Thoracic aorta (tissue), 2 donors: ENCODE data around the gene TRANK1. TPM values are rescaled to one million over a fixed set of nuclear protein-coding genes. Genes with fewer than 3 reads are reported as not detected.

Experiments
- ATAC-seq: fragments of 150-250 bp; one replicate; pipeline ENCODE4 v1.8.0; 2017; ENCODE audit warnings: low read depth; ENCODE audit not compliant: insufficient number of reproducible peaks, low FRiP score
- DNase-seq: peaks from one replicate; pipeline ENCODE4 v3.0.0-alpha.2; 2020; ENCODE audit warnings: low spot score
- H3K27ac ChIP-seq, 2 donors: fragments of 200-600 bp; sonication (generic); 1 replicate in 1 of 2; 2 replicates in 1 of 2; pipeline ENCODE4 v1.5.1; 2016; ENCODE audit warnings: mild to moderate bottlenecking in 2 of 2, moderate library complexity in 2 of 2
- H3K27me3 ChIP-seq: fragments of 200-600 bp; sonication (generic); replicated peaks from 2 replicates; pipeline ENCODE4 v1.6.0; 2016; ENCODE audit warnings: mild to moderate bottlenecking; ENCODE audit not compliant: insufficient read depth
- H3K36me3 ChIP-seq: fragments of 200-600 bp; sonication (generic); one replicate; pipeline ENCODE4 v1.5.1; 2016
- H3K4me1 ChIP-seq, 2 donors: fragments of 200-600 bp; sonication (generic); 1 replicate in 1 of 2; 2 replicates in 1 of 2; pipeline versions ENCODE4 v1.5.1 to v1.6.0; 2016; ENCODE audit warnings: low read depth in 2 of 2, mild to moderate bottlenecking in 1 of 2; ENCODE audit not compliant: control insufficient read depth in 1 of 2
- H3K4me3 ChIP-seq: fragments of 200-600 bp; sonication (generic); 2 replicates; pipeline ENCODE4 v1.5.1; 2016; ENCODE audit warnings: mild to moderate bottlenecking
- H3K9me3 ChIP-seq: fragments of 200-600 bp; sonication (generic); 2 replicates; pipeline ENCODE4 v1.5.1; 2016
- total RNA-seq, 2 donors: library from RNA; depleted of rRNA; stranded (reverse); fragments of >200 nt; gene quantifications; one replicate each; pipeline versions ENCODE4 v1.1.0 to v1.2.3, GENCODE V29; 2016
- TF ChIP-seq, protein P1 (sequence below): fragments of 200-600 bp; sonication (generic); IDR thresholded peaks from one replicate; pipeline ENCODE4 v1.5.1; 2019; ENCODE audit warnings: antibody characterized with exemption

The TRANK1 gene
- total RNA-seq, 2 donors from 2014 or later, result 21.3 to 31.6 TPM

DNA sequence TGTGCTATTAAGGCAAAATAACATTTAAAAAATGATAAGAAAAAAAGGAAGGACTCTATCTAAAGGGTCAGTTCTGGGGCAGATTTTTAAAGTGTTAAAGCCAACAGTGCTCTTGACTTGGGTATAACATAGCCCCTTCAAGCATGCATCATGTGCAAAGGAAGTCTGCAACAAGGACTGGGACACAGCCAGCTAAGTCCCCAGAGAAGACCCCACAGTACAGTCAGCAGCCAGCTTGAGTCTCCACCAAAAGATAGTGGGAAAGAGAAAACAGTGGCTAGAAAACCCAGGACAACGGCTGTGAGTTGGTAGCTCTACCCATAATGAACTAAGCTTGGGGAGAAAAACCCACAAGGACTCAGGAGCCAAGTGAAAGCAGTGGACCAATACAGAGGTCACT, 94.1 kb downstream of the TRANK1 start:
- DNase-seq (no peak), ATAC-seq (no peak)
- TF ChIP-seq, protein P1, sequence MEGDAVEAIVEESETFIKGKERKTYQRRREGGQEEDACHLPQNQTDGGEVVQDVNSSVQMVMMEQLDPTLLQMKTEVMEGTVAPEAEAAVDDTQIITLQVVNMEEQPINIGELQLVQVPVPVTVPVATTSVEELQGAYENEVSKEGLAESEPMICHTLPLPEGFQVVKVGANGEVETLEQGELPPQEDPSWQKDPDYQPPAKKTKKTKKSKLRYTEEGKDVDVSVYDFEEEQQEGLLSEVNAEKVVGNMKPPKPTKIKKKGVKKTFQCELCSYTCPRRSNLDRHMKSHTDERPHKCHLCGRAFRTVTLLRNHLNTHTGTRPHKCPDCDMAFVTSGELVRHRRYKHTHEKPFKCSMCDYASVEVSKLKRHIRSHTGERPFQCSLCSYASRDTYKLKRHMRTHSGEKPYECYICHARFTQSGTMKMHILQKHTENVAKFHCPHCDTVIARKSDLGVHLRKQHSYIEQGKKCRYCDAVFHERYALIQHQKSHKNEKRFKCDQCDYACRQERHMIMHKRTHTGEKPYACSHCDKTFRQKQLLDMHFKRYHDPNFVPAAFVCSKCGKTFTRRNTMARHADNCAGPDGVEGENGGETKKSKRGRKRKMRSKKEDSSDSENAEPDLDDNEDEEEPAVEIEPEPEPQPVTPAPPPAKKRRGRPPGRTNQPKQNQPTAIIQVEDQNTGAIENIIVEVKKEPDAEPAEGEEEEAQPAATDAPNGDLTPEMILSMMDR, result no peak
- no peaks in the 10 kb centered on the region for H3K9me3 ChIP-seq
- no peak overlapping the region for H3K4me3 ChIP-seq
- H3K27ac ChIP-seq, result no peak overlapping the region
- H3K4me1 ChIP-seq, result peaks cover 0 to 14% of the 10 kb centered on the region in 2 donors
- peaks cover 12% of the 10 kb centered on the region for H3K36me3 ChIP-seq
- no peaks in the 10 kb centered on the region for H3K27me3 ChIP-seq

DNA sequence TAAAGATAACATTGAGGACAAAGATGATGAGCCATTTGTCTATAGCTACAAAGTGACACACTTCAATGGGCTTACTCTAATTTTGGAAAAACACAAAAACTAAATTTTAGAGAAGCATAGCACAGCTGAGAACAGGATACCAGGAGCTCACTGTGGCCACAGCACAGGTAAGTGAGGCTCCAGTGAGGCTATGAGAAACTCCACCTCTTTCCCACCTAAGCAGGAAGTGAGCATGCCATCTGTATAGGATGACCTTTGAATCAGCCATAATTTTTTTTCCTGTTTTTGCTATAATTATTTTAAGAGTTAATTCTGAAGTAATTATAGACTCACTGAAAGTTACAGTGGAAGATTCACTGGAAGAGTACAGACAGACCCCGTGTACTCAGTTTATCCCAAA, 98.4 kb downstream of the TRANK1 start:
- peaks cover 34% of the 10 kb centered on the region for H3K36me3 ChIP-seq
- TF ChIP-seq, protein P1, result no peak

DNA sequence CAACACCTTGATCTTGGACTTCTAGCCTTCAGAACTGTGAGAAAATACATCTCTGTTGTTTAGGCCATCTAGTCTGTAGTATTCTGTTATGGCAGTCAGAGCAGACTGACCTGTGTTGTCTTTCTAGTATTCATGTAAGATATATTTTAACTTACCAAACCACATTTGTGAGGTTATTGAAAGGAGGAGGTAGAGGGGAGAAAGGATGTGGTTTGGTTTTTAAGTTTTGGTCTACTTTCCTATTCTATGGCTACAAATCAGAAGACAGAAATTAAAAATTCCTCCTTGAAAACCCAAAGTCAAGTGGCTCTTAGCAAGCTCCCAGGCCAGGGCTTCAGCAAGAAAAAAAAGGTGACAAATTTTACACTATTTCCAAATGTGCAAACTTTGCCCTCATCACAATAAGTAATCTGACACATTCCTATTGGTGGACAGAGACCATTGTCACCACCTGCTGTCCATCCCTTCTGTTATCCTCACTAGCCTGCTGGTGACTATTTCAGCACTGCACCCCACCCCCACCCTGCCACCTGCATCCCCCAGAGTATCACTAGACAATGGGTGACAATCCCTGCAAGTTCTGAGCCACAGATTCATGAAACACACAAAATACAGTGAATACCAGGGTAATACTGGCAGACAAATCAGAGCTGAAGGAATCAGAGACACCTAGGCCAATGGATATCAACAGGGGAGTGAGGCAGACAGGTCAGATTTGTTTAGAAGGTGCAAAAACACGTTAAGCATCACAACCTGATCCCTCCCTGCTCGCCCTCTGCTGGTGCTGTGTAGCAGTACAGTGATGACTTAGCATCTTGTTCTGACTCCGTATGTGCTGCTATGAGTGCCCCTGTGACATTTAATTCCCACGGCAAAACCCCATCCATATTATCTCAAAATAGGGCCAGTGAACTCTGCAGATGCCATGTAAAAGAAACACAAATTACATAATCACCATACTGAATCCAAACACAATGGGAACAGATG, 101.5 kb downstream of the TRANK1 start:
- TF ChIP-seq, protein P1, result no peak
- Histone ChIP-seq H3K27ac (no peak overlapping the region), H3K36me3 (peaks cover 39% of the 10 kb centered on the region), H3K9me3 (no peaks in the 10 kb centered on the region), H3K4me3 (no peak overlapping the region), H3K27me3 (no peaks in the 10 kb centered on the region), H3K4me1 (no peaks in the 10 kb centered on the region)
- ATAC-seq (no peak), DNase-seq (no peak)

More for the DNA sequence above, 98.4 kb downstream of the TRANK1 start:
- no peak for ATAC-seq
- Histone ChIP-seq H3K27ac (no peak overlapping the region), H3K4me3 (no peak overlapping the region), H3K27me3 (no peaks in the 10 kb centered on the region), H3K4me1 (peaks cover 0 to 8% of the 10 kb centered on the region in 2 donors), H3K9me3 (no peaks in the 10 kb centered on the region)
- DNase-seq, result no peak

DNA sequence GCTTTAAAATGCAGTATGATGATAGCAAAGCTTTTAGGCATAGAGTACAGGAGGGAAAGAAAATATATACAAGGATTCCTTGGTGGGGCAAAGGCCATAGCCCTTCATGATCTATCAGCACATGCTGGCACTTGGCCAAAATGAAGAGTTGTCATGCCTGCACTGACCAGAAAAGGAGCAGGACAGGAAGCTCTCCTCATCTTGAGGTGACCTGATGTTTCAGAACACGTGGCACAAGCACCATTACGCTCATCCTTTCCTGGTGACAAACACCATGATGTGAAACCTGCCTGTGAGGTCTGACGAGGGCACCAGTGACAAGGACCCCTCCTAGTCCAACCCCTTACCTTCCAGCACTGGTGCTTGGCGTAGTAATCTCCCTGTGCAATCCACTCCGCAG, 102.6 kb downstream of the TRANK1 start:
- DNase-seq, result no peak
- Histone ChIP-seq H3K4me3 (no peak overlapping the region), H3K4me1 (no peaks in the 10 kb centered on the region), H3K36me3 (peaks cover 41% of the 10 kb centered on the region), H3K27me3 (no peaks in the 10 kb centered on the region), H3K27ac (no peak overlapping the region), H3K9me3 (no peaks in the 10 kb centered on the region)
- TF ChIP-seq, protein P1, result no peak
- no peak for ATAC-seq

DNA sequence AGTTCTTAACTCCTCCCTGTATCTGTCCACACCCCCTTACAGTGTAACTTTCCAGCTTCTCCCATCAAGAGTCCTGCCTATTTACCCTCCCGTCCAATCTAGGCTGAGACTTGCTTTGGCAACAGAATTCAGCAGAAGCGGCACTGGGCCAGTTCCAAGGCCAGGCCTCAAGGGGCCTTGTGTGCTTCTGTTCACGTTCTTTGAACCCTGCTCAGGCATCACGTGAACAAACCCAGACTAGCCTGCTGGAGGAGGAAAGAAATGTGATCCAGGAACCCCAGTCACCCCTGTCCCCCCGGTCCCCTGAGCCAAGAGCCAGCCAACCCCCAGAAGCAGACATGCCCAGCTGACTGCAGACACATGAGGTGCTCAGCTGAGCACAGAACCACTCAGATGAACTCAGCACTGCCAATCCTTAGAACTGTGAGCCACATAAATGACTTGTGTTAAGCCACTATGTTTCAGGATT, 104.4 kb downstream of the TRANK1 start:
- DNase-seq (no peak), ATAC-seq (no peak)
- no peaks in the 10 kb centered on the region for H3K4me1 ChIP-seq
- peaks cover 28% of the 10 kb centered on the region for H3K36me3 ChIP-seq
- no peaks in the 10 kb centered on the region for H3K27me3 ChIP-seq
- TF ChIP-seq, protein P1, result no peak
- no peak overlapping the region for H3K27ac ChIP-seq
- H3K4me3 ChIP-seq, result no peak overlapping the region
- H3K9me3 ChIP-seq, result no peaks in the 10 kb centered on the region
